Measurements from ENCODE around the gene GGACT. TPM values are rescaled to one million over a fixed set of nuclear protein-coding genes. Genes with fewer than 3 reads are reported as not detected.

GGACT gene
- 3.5 to 5.3 TPM (median 3.9 TPM) in 5 replicates for total RNA-seq (2022; extraction: Qiagen RNA extraction)

DNA sequence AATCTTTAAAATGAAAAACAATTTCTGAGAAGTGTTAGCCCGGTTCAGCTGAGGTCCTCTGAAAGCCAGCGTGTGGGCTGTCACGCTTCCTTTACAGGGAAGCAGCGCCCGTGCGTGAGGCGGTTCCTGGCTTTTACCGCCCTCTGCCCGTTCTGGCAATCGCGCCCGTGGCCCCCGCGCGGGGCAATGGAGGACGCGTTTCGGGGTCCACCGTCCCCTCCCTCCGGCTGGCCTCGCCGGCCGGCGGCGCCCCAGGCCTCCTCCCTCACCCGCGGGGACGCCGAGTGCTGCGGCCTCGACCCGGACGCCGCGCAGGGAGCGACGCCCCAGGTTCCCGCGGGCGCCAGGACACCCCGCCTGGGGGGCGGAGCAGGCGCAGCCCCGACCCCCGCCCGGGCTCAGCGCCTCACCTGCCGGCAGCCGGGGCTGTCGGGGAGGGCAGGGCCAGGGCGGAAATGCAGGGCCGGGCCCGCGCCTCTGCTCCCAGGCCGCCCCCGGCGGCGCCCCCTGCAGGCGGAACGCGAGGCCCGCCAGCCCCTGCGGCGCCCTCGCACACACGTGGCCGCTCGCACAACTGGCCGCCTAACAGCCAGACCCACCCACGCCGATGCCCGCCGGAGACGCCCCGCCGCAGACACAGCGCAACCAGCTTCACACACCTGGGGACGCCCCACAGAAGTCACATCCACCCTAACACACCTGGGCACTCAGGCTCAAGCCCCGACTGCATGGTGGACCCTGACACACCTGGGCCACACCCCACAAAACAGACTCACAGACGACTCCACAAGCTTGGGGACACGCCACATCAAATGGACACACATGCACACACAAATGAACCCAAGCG, at the start of gene GGACT:
Gene GGACT (minus strand): TSS at position 459 of the 847 bp plus-strand sequence. CDS start 56,198 bp downstream, outside the sequence.

Other genes starting within 250 kb of the GGACT start
- 8.1 to 11.7 TPM (median 10.7 TPM) in 5 replicates for gene TMTC4, start 86.0 kb upstream of the GGACT start, total RNA-seq (2022; extraction: Qiagen RNA extraction)